22Rv1 (cell line): ENCODE data around the gene NDRG2.

Experiments
- H3K27ac ChIP-seq: fragments of 450-650 bp; 2 replicates; pipeline ENCODE4 v1.5.1; 2017
- ZFX ChIP-seq: fragments of 450-650 bp; IDR thresholded peaks from 2 replicates; pipeline ENCODE4 v1.6.1; 2017; ENCODE audit warnings: antibody characterized with exemption, borderline replicate concordance
- TF ChIP-seq, protein P1 (sequence below): fragments of 450-650 bp; IDR thresholded peaks from 2 replicates; pipeline ENCODE4 v1.5.1; 2017; ENCODE audit warnings: mild to moderate bottlenecking

Gene NDRG2

DNA sequence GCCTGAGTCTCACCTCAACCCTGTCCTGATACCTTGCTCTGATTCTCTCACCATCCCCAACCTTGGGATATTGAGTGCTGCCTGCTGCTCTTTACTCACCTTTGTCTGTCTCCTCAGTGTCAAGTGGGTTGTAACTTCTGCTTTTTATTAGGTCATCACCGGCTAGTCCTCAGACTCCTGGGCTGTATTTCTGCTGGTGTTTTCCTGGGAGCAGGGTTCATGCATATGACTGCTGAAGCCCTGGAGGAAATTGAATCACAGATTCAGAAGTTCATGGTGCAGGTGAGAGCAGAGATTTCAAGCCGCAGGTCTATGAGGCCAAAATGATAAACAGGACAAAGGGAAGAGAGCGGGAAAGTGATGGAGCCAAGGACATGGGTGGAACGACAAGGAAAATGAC, 25.3 kb downstream of the NDRG2 start:
- peak overlapping the region; percentile 52; the same call in 1 of the 2 replicates for H3K27ac ChIP-seq
- TF ChIP-seq ZFX = no peak
- TF ChIP-seq, protein P1, sequence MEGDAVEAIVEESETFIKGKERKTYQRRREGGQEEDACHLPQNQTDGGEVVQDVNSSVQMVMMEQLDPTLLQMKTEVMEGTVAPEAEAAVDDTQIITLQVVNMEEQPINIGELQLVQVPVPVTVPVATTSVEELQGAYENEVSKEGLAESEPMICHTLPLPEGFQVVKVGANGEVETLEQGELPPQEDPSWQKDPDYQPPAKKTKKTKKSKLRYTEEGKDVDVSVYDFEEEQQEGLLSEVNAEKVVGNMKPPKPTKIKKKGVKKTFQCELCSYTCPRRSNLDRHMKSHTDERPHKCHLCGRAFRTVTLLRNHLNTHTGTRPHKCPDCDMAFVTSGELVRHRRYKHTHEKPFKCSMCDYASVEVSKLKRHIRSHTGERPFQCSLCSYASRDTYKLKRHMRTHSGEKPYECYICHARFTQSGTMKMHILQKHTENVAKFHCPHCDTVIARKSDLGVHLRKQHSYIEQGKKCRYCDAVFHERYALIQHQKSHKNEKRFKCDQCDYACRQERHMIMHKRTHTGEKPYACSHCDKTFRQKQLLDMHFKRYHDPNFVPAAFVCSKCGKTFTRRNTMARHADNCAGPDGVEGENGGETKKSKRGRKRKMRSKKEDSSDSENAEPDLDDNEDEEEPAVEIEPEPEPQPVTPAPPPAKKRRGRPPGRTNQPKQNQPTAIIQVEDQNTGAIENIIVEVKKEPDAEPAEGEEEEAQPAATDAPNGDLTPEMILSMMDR = no peak

- H3K27ac ChIP-seq = peak within 1 kb of the TSS; percentile 52
- TF ChIP-seq, protein P1 = no peak
- no peak for TF ChIP-seq ZFX
Observed at GRCh38 chr14:20998674-20999366, 26.0 kb downstream of the NDRG2 start, which contains the start of gene SLC39A2. Gene SLC39A2 (plus strand): TSS chr14:20999293. CDS start chr14:20999447, 154 bp downstream.

- TF ChIP-seq ZFX = no peak
- TF ChIP-seq, protein P1 = no peak
- H3K27ac ChIP-seq = peak overlapping the region; percentile 52
Observed at GRCh38 chr14:20998139-20998538, 26.7 kb downstream of the NDRG2 start.

DNA sequence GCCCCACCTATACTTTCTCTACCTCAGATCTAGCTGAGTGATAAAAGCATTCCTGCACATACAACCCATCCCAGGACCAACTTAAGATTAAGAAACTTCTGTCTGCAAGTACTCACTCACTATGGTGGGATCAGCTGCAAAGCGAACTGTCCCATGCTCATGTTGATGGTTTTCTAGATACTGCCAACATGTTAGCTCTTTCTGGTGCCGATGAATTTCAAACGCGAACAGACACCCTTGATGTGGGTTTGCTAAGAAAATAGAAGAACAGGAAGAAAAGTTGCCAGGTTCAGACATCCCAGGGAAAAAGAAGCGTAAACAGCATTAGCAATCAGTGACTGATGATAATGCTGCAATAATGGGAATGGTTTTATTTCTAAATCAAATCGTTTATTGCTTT, 27.3 kb downstream of the NDRG2 start:
- TF ChIP-seq ZFX = no peak
- TF ChIP-seq, protein P1 = no peak
- no peak overlapping the region; the same call in 1 of the 2 replicates for H3K27ac ChIP-seq

- no peak for TF ChIP-seq ZFX
- TF ChIP-seq, protein P1 = no peak
- no peak overlapping the region; the same call in 1 of the 2 replicates for H3K27ac ChIP-seq
Observed at GRCh38 chr14:20997115-20997514, 27.7 kb downstream of the NDRG2 start.

DNA sequence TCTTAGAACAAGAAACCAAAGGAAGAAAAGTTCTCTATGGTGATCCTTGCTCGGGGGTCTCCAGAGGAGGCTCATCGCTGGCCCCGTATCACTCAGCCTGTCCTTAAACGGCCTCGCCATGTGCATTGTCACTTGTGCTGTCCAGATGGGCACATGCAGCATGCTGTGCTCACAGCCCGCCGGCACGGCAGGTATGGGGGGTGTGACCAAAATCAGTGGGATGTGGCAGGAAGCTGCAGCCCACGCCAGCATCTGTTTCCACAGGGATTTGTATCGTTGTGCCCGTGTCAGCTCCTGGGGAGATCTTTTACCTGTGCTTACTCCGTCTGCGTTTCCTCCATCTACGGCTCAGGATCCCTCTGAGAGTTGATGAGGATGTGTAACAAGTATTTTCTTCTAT, 28.3 kb downstream of the NDRG2 start:
- H3K27ac ChIP-seq = no peak overlapping the region
- TF ChIP-seq ZFX = no peak
- TF ChIP-seq, protein P1 = no peak

DNA sequence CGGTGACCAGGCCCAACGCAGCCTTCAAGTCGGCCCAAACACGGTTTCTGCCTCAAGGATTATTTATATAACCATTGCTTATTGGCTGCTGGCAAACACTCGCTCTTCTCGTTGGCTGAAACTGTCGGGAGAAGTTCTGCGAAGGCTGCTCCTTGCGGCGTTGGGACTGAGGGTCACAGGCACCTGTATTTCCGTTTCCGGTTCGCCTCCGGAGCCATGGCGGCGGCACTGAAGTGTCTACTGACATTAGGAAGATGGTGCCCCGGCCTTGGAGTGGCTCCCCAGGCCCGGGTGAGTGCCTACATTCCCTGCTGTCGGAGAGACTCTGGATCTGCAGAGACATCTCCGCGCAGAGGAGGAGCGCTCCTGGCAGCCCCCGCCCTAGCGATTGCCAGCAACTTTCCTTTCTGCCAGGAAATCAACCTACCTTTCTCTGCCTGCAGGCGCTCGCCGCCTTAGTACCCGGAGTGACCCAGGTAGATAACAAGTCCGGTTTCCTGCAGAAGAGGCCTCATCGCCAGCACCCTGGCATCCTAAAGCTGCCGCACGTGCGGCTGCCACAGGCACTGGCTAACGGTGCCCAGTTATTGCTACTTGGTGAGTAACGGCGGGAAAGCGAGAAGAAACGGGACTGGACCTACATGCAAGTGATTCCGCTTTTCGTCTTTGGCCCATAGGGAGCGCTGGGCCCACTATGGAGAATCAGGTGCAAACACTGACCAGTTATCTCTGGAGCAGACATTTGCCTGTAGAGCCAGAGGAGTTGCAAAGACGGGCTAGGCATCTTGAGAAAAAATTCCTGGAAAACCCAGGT, 34.9 kb downstream of the NDRG2 start, which contains the start of gene METTL17:
Gene METTL17, plus strand, starts transcription at position 194 of the 814 bp plus-strand sequence. Its CDS starts 23 bp downstream, at position 217.
- H3K27ac ChIP-seq = peak within 1 kb of the TSS; percentile 88

More for the DNA sequence above, 34.9 kb downstream of the NDRG2 start, which contains the start of gene METTL17:
- TF ChIP-seq ZFX = no peak
- TF ChIP-seq, protein P1 = peak; percentile 75
